Thyroid gland (tissue), 4 donors: Measurements from ENCODE around the gene MBNL2.

Experiments
- CTCF ChIP-seq, 6 experiments: fragments of 200-600 bp in 3 of 6; fragments of 450-650 bp in 3 of 6; sonication (generic) in 3 of 6; IDR thresholded peaks; one replicate each; pipeline ENCODE4 v1.5.1; 2016 to 2019; ENCODE audit warnings: antibody characterized with exemption in 6 of 6, mild to moderate bottlenecking in 2 of 6, inconsistent platforms in 1 of 6, moderate library complexity in 1 of 6
- POLR2A ChIP-seq, 2 donors: fragments of 450-650 bp; IDR thresholded peaks; one replicate each; pipeline ENCODE4 v1.6.1; 2017; ENCODE audit warnings: antibody characterized with exemption in 2 of 2, mild to moderate bottlenecking in 2 of 2, moderate library complexity in 1 of 2

- no peak for TF ChIP-seq CTCF (IDR thresholded peaks at IDR 0.05)
- TF ChIP-seq POLR2A (IDR thresholded peaks at IDR 0.05): no peak
Measured at GRCh38 chr13:97250560-97250959, 28.4 kb downstream of the MBNL2 start.
